ENCODE data around the gene A3GALT2.
"Not testable (repeated sequence)": the region's sequence is repeated elsewhere in the genome, so short reads cannot be mapped to it uniquely, and the experiment has no call there.

Gene A3GALT2

DNA sequence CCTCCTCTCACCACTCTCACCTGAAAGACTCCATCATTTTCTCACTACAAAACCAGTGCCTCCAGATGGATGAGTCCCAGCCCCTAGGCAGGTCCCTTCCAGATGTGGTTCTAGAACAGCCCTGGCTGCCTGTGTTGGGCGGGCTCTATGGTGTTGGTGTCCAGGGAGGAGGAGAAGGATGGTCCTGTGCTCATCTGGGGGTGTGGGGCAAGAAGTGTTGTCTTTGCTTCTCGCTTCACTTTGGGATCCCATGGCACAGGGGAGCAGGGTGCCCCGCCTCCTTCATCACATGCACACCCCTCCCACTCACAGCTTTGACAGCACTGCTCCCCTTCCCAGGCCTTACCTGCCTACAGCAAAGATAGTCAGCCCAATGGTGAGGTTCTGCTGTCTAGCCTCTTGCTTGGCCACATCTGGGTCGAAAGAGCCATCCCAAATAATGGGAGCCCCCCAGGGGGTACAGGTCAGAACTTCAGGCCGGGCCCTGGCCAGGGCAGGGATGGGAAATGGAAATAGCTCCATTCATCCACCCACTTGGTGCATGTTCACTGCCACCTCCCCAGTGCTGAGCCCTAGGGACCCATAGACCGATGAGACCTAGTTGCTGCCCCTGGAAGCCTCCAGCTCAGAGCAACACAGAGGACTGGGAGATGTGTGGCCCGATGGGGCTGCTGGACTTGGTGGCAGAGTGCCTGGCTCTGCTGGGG lies 9.0 kb downstream of the A3GALT2 start:
- DNase-seq: no peak

- DNase-seq: no peak
These were observed 10.2 kb downstream of the A3GALT2 start for GRCh38 chr1:33310702-33311101.

DNA sequence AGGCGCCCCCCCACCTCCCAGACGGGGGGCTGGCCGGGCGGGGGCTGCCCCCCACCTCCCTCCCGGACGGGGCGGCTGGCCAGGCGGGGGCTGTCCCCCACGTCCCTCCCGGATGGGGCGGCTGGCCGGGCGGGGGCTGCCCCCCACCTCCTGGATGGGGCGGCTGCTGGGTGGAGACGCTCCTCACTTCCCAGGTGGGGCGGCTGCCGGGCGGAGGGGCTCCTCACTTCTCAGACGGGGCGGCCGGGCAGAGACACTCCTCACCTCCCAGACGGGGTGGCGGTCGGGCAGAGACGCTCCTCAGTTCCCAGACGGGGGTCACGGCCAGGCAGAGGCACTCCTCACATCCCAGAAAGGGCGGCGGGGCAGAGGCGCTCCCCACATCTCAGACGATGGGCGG lies 11.5 kb downstream of the A3GALT2 start:
- DNase-seq: not testable (repeated sequence)

GRCh38 chr1:33307494-33307864 lies 13.4 kb downstream of the A3GALT2 start:
- DNase-seq: no peak

- peak; percentile 37 for DNase-seq
These were observed 14.0 kb downstream of the A3GALT2 start for GRCh38 chr1:33306653-33307493.

- DNase-seq: no peak
These were observed 14.9 kb downstream of the A3GALT2 start for GRCh38 chr1:33305816-33306652.

DNA sequence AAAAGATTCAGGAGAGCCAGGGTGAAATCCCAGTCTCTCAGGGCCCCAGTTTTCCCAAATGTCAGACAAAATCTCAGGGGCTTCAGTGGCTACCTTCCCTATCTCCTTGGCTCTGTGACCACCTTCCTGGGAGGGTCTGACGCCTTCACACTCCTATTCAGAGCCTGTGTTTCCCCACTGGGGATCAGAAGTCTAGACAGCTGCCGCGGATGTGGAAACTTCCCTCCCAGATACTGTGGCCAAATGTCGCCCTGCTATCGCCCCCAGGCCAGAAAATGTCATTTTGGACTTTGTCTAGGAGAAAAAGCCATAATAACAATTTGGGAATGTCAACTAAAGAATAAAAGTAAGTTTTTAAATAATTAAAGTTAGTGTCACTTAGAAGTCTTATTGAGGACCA lies 15.9 kb downstream of the A3GALT2 start:
- DNase-seq: no peak

- DNase-seq: no peak
These were observed 18.6 kb downstream of the A3GALT2 start for GRCh38 chr1:33302325-33302724.

- DNase-seq: no peak
These were observed 19.5 kb downstream of the A3GALT2 start for GRCh38 chr1:33301273-33301984.

DNA sequence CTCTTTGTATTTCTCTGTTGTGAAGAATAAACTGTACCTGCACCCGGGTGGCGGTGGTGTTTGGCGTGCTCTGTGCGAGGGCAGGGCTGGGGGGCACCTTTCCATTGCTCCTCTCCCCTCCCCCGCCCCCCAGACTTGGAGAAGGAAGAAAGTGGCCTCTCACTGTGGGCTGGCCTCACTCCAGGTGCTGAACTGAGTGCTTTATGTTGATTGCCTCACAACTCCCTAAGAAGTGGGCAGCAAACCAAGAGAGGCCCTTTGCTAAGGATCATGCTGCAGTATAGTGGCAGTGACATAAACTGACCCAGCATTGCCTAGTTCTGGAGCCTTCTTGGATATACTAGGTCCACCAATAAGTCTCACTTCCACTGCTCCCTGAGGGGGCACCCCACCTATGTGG lies 20.2 kb downstream of the A3GALT2 start:
- DNase-seq: no peak

DNA sequence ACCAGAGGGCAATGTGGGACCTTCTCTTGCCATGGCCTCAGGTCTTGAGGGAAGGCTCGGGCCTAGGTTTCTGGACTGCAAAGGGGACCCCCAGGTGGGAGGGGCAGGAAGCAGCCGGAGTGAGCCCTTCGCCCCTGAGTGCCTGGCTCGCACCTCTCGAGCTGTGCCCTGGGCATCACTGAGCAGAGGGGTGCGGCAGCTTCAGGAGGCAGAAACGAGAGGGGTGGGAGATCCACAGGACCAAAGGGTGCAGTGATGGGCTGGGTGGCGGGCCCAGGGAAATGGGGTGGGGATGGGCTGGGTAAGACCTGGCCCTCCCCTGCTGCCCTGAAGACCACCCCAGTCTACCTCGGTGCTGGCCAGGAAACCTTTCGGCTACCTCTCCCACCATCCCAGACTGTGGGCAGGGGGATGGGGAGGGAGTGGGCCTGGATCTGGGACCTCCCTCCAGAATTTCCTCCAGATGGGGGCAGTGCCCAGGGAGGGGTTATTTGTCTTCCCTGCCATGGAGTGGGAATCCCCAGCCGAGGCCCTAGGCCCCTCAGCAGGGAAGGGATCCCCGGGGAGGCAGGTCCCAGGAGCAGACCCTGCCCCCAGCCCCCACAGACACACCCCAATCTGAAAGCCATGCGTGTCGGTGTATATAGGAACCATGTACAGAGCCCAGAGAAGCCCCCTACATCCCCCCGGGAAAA lies 21.3 kb downstream of the A3GALT2 start:
- no peak for DNase-seq

DNA sequence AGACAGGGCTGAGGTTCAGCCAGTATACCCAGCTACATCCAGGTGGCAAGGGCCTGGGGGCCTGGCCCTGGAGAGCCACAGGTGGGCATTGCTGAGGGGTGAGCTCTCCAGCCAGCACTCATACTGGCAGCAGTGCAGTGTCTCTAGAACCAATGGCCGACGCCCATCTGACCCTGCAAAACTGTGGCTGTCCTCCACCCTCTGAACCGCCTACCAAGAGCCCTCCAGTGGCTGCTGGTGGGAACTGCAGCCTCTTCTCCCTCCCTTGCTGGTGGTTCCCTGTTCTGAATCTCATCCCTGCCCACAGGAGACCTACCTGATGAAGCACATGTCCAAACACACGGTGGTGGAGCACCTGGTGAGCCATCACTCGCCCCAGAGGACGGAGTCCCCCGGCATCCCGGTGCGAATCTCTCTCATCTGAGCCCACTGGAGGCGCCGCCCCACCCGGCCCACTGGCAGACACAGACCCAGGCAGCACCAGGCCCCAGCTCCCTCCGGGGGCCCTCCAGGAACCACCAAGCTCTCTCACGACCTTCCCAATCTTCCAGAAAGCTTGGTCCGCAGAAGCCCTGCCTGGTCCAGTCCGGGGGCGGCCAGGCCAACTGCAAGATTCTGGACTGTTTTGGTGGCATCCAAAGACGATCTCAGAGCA lies 22.1 kb downstream of the A3GALT2 start:
- peak; percentile 67 for DNase-seq

GRCh38 chr1:33297911-33298622 lies 22.8 kb downstream of the A3GALT2 start:
- DNase-seq: no peak

- DNase-seq: no peak
These were observed 24.1 kb downstream of the A3GALT2 start for GRCh38 chr1:33296824-33297223.

- DNase-seq: no peak
These were observed 24.8 kb downstream of the A3GALT2 start for GRCh38 chr1:33296082-33296458.

- peak; percentile 72 for DNase-seq
These were observed 25.3 kb downstream of the A3GALT2 start for GRCh38 chr1:33295450-33296081.

DNA sequence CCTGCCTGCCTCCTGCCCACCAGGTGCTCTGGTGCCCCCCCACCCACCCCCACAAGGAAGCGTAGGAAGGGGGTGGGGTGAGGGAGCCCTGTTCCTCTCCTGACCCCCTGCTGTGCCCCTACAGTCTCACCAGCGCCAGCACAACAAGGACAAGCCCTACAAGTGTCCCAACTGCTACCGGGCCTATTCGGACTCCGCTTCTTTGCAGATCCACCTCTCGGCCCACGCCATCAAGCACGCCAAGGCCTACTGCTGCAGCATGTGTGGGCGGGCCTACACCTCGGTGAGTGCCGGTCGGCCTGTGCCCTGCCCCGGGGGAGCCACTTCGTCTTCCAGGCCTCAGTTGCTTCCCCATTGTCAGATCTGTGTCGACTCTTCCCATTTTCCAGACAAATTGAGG lies 25.9 kb downstream of the A3GALT2 start:
- no peak for DNase-seq

DNA sequence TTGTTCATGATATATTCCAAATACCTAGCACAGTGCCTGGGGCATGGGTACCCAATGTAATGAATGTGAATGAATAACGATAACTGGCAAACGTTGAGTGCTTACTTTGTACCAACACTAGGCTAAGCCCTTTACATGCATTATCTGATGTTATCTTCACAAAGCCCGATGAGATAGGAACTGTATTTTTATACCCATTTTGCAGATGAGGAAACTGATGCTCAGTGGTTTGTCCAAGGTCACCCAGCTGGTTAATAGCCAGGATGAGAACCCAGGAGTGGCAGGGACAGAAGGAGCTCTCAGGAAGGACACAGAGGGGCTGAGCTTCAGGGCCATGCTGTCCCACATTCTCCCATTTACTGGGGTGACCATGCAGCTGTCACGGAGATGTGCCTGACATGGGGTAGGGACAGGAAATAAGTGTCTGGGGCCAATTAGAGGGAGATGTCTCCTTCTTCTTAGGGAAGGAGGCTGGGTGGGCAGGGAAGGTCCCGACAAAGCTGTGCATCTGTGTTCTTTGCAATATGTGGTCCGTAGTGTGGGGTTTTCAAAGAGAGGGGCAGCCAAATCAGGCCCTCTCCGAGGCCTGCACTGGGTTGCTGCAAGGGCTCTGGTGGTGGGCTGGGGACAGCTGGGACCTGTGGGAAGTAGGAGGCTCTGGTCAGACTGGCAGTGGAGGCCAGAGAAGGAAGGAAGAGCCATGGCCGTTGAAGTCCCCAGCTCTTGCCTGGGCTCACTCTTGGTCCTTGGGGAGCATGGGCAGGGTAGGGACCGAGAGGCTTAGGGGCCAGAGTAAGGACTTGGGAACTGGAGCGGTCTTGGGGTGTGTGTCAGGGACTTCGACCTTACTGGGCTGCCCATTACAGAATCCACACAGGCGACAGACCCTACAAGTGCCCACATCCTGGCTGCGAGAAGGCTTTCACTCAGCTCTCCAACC lies 26.6 kb downstream of the A3GALT2 start:
- DNase-seq: no peak

GRCh38 chr1:33292726-33293340 lies 28.1 kb downstream of the A3GALT2 start:
- no peak for DNase-seq

Measured in fibroblast of skin of back (primary cell).